HG02763 (cell line): ENCODE data around the gene TNFRSF8.

ENCODE experiments used
- ATAC-seq: cut with Tn5 transposase; IDR thresholded peaks from one replicate; pipeline ENCODE4 v1.9.1; 2021; ENCODE audit warnings: mild to moderate bottlenecking, moderate library complexity; ENCODE audit not compliant: unreplicated experiment

The TNFRSF8 gene

GRCh38 chr1:12113433-12114339 is 50.6 kb downstream of the TNFRSF8 start:
- no peak for ATAC-seq

DNA sequence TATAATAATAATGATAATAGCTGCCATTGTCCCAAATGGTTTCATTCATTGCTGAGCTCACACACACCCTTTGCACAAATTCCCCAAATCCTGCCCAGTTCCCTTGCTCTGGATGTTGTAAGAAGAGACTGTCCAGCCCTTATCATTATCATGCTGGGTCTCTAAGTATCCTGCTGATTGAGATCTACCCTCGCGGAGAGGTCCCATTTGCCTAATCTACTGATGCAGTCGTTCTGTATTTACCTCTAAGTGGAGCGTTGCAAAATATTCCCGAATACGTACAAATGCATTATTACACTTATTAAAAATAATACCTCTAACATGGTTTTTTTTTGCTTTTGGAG is 51.2 kb downstream of the TNFRSF8 start:
- ATAC-seq, result no peak

- ATAC-seq, result no peak
Observed at GRCh38 chr1:12114916-12115315, 51.8 kb downstream of the TNFRSF8 start.

GRCh38 chr1:12121212-12122003 is 58.3 kb downstream of the TNFRSF8 start:
- no peak for ATAC-seq

DNA sequence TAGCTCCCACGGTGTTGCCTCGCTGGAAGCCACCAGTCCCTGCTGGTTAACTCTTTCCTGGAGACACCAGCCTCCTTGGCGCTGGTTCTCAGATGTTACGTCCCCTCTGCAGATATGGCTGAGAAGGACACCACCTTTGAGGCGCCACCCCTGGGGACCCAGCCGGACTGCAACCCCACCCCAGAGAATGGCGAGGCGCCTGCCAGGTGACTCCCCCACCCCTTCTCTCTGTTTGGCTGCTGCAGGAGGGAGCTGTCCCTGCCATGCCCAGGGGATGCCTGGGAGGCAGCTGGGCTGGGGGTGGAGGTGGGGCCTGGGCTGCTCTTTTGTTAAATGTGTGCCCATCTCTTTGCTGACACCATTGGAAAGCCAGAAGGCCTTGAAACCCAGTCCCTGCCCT is 60.1 kb downstream of the TNFRSF8 start:
- no peak for ATAC-seq

- ATAC-seq, result no peak
Observed at GRCh38 chr1:12124693-12125421, 61.8 kb downstream of the TNFRSF8 start.

GRCh38 chr1:12125422-12126355 is 62.6 kb downstream of the TNFRSF8 start:
- ATAC-seq, result no peak

- ATAC-seq, result no peak
Observed at GRCh38 chr1:12126781-12127180, 63.7 kb downstream of the TNFRSF8 start.

GRCh38 chr1:12127206-12127810 is 64.2 kb downstream of the TNFRSF8 start:
- no peak for ATAC-seq

DNA sequence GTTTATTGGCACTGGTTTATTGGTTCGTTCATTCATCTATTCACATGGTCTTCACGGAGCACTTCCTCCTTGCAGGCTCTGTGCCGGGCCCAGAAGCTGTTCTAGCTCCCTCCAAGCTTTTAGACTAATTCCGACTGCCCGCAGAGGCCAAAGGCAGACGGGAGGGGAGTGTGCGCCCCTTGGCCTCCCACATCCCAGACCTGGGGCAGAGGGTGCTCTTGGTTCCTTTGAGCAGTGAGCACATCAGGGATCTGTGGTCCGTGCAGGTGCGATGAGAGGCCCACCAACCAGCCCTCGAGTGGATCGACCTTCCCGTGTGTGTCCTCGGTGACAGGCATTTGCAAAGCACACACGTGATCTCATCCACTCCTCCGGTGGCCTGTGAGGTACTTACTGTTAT is 65.0 kb downstream of the TNFRSF8 start:
- no peak for ATAC-seq

GRCh38 chr1:12129624-12130023 is 66.5 kb downstream of the TNFRSF8 start:
- no peak for ATAC-seq

GRCh38 chr1:12130466-12131130 is 67.5 kb downstream of the TNFRSF8 start:
- no peak for ATAC-seq

GRCh38 chr1:12132078-12132477 is 69.0 kb downstream of the TNFRSF8 start:
- ATAC-seq, result no peak

- ATAC-seq, result no peak
Observed at GRCh38 chr1:12134716-12135115, 71.6 kb downstream of the TNFRSF8 start.

DNA sequence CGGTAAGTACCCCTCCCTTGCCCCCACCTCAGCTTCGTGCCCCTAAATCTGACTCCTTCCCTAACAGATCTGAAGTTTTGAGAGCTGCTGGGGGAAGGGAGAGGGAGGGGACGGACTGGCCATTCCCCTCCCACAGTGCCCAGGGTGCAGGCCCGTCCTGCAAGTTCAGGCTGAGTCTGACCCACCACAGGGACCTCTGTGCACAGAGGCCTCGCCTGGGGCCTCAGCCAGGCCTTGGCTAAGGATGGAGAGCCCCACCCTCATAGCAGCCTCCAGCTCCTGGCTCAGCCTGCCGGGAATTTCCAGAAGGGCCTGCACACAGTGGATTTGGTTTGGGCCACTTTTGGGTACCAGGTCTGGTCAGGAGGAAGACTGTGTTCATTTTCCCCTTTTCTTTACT is 72.5 kb downstream of the TNFRSF8 start:
- ATAC-seq, result no peak

DNA sequence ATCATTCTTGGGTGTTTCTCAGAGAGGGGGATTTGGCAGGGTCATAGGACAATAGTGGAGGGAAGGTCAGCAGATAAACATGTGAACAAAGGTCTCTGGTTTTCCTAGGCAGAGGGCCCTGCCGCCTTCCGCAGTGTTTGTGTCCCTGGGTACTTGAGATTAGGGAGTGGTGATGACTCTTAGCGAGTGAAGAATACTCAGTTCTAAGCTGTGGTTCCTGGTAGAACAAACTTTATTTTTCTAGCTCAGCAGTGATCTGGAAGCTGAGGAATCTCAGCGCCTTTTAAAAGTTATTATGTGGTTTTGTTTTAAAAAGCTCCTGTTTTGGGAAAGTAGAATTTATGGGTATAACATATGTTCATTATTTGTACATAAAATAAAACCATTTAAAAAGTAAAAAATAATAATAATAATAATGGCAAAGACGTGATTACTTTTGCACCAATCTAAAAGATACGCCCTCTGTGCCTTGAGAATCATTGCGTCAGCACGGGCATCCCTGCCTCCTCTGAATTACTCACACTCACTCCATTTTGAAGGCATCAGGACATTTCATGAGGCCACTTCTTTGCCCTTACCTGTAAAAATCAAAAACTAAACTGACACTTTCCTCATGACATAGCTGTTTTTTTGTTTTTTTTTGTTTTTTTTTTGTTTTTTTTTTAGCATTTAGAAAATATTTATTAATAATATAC is 74.0 kb downstream of the TNFRSF8 start:
- ATAC-seq, result no peak

GRCh38 chr1:12138196-12139168 is 75.4 kb downstream of the TNFRSF8 start:
- ATAC-seq, result no peak

- no peak for ATAC-seq
Observed at GRCh38 chr1:12140016-12140415, 76.9 kb downstream of the TNFRSF8 start.
